B cell (primary cell): ENCODE measurements around the gene CNTNAP2. TPM values are rescaled to one million over a fixed set of nuclear protein-coding genes. Genes with fewer than 3 reads are reported as not detected.

Experiments used
- ATAC-seq: fragments of 200-7000 bp; cut with Tn5 transposase; one replicate; pipeline ENCODE4 v1.10.0; 2021; ENCODE audit warnings: low read depth, mild to moderate bottlenecking, moderate number of reproducible peaks, moderate library complexity
- CTCF ChIA-PET: fragments of 350-600 bp; sonication (Branson Sonifier 250); formaldehyde crosslinking; loops from one replicate; lab custom pipeline; 2021; ENCODE audit warnings: antibody characterized with exemption, inconsistent platforms; lab: Charles Lee
- POLR2A ChIA-PET: fragments of 350-600 bp; sonication (Branson Sonifier 250); formaldehyde crosslinking; loops from one replicate; lab custom pipeline; 2021; ENCODE audit warnings: antibody characterized with exemption; lab: Charles Lee
- DNase-seq: peaks from one replicate; pipeline ENCODE4 v3.0.0; 2013
- H2AFZ ChIP-seq: 2 replicates; pipeline ENCODE4 v1.6.1; 2012; ENCODE audit warnings: mild to moderate bottlenecking, low read depth, low read length; ENCODE audit not compliant: insufficient read depth, poor library complexity, severe bottlenecking
- H3K27ac ChIP-seq, 2 donors: 1 replicate in 1 of 2; 2 replicates in 1 of 2; pipeline ENCODE4 v1.5.1; 2012 to 2013; ENCODE audit warnings: low read length in 2 of 2, mild to moderate bottlenecking in 2 of 2, moderate library complexity in 1 of 2
- H3K27me3 ChIP-seq, 4 experiments: fragments of 200-600 bp in 1 of 4; sonication (generic) in 1 of 4; replicated peaks in 1 of 4; 1 replicate in 2 of 4; 2 replicates in 2 of 4; pipeline versions ENCODE4 v1.6.1 to v1.7.0; 2013 to 2016; ENCODE audit warnings: low read length in 3 of 4, mild to moderate bottlenecking in 2 of 4, mixed read lengths in 1 of 4, moderate library complexity in 1 of 4; ENCODE audit not compliant: insufficient read depth in 4 of 4, control insufficient read depth in 3 of 4; ENCODE audit errors: control extremely low read depth in 1 of 4
- H3K36me3 ChIP-seq, 2 experiments: replicated peaks in 1 of 2; 1 replicate in 1 of 2; 2 replicates in 1 of 2; pipeline versions ENCODE4 v1.6.1 to v1.7.1; 2013; ENCODE audit warnings: low read length in 1 of 2; ENCODE audit not compliant: insufficient read depth in 2 of 2, control insufficient read depth in 1 of 2; ENCODE audit errors: control extremely low read depth in 1 of 2, extremely low read depth in 1 of 2
- H3K4me1 ChIP-seq, 2 donors: fragments of 200-600 bp in 1 of 2; sonication (generic) in 1 of 2; 1 replicate in 1 of 2; 2 replicates in 1 of 2; pipeline versions ENCODE4 v1.5.1 to v1.6.1; 2013 to 2017; ENCODE audit warnings: low read length in 2 of 2; ENCODE audit not compliant: control insufficient read depth in 2 of 2, insufficient read depth in 2 of 2
- H3K4me2 ChIP-seq: replicated peaks from 2 replicates; pipeline ENCODE3; 2012; ENCODE audit warnings: mild to moderate bottlenecking, low read depth, low read length; ENCODE audit not compliant: poor library complexity, severe bottlenecking
- H3K4me3 ChIP-seq, 5 experiments: fragments of 200-600 bp in 1 of 5; sonication (generic) in 1 of 5; 1 replicate in 3 of 5; 2 replicates in 2 of 5; pipeline versions ENCODE4 v1.5.1 to v1.7.0; 2011 to 2016; ENCODE audit warnings: low read length in 4 of 5, mild to moderate bottlenecking in 4 of 5, low read depth in 2 of 5, control low read depth in 1 of 5, moderate library complexity in 1 of 5; ENCODE audit not compliant: insufficient read depth in 1 of 5; ENCODE audit errors: control extremely low read depth in 1 of 5, extremely low read depth in 1 of 5
- H3K79me2 ChIP-seq: fragments of 200-600 bp; sonication (generic); one replicate; pipeline ENCODE4 v1.6.0; 2016; ENCODE audit warnings: low read length; ENCODE audit not compliant: control insufficient read depth, insufficient read depth
- H3K9ac ChIP-seq: fragments of 200-600 bp; sonication (generic); 2 replicates; pipeline ENCODE4 v1.6.1; 2017; ENCODE audit warnings: mild to moderate bottlenecking, low read length, moderate library complexity
- H3K9me3 ChIP-seq, 3 donors: one replicate each; pipeline versions ENCODE4 v1.6.1 to v1.7.1; 2013; ENCODE audit warnings: low read length in 2 of 3; ENCODE audit not compliant: control insufficient read depth in 2 of 3, insufficient read depth in 1 of 3; ENCODE audit errors: control extremely low read depth in 1 of 3
- H4K20me1 ChIP-seq: 2 replicates; pipeline ENCODE4 v1.6.0; 2012; ENCODE audit warnings: mild to moderate bottlenecking, low read length; ENCODE audit not compliant: insufficient read depth, control insufficient read depth, poor library complexity, severe bottlenecking
- H3K27ac Mint-ChIP-seq: one replicate; pipeline ENCODE4 v1.8.0; 2021; ENCODE audit warnings: mixed read lengths
- H3K27me3 Mint-ChIP-seq: one replicate; pipeline ENCODE4 v1.8.0; 2021; ENCODE audit warnings: mixed read lengths
- H3K4me1 Mint-ChIP-seq: one replicate; pipeline ENCODE4 v1.8.0; 2021; ENCODE audit warnings: mixed read lengths
- H3K4me3 Mint-ChIP-seq: one replicate; pipeline ENCODE4 v1.8.0; 2021; ENCODE audit warnings: mixed read lengths
- H3K9me3 Mint-ChIP-seq: one replicate; pipeline ENCODE4 v1.8.0; 2022; ENCODE audit warnings: mixed read lengths; ENCODE audit not compliant: insufficient read depth
- EZH2 ChIP-seq: IDR thresholded peaks from 2 replicates; pipeline ENCODE4 v1.6.1; 2012; ENCODE audit warnings: borderline replicate concordance, low read depth, mild to moderate bottlenecking, moderate library complexity, low read length; ENCODE audit not compliant: insufficient read depth, poor library complexity, severe bottlenecking
- WGBS: methylation state at CpG from one replicate; pipeline ENCODE4 v1.1.5; 2013; ENCODE audit warnings: missing lambda C conversion rate; ENCODE audit not compliant: insufficient coverage; 5-methylcytosine and 5-hydroxymethylcytosine counted together
- intact Hi-C: fragments of 100-400 bp; cut with micrococcal nuclease; formaldehyde crosslinking; loops from one replicate; pipeline ENCODE4 v1.10.0; 2022
- polyA plus RNA-seq: library from polyadenylated mRNA; depleted of rRNA; stranded (reverse); fragments of >200 nt; gene quantifications from 2 replicates; pipeline ENCODE4 v1.2.3, GENCODE V29; 2012
- total RNA-seq, 2 donors: library from RNA; stranded (reverse); fragments of 120-200 nt in 1 of 2; gene quantifications; 1 replicate in 1 of 2; 2 replicates in 1 of 2; pipeline versions ENCODE4 v1.2.3 to v1.2.4, GENCODE V29; 2013 to 2022
- TF ChIP-seq, protein P1 (sequence below): fragments of 200-600 bp; IDR thresholded peaks from one replicate; pipeline ENCODE4 v1.8.0; 2022; ENCODE audit warnings: antibody characterized with exemption, mild to moderate bottlenecking

CNTNAP2 gene
- total and polyA plus RNA-seq, 2 donors (not counting 1 experiment from before 2014, with no cell fraction given): 7.4 to 16.6 TPM

DNA sequence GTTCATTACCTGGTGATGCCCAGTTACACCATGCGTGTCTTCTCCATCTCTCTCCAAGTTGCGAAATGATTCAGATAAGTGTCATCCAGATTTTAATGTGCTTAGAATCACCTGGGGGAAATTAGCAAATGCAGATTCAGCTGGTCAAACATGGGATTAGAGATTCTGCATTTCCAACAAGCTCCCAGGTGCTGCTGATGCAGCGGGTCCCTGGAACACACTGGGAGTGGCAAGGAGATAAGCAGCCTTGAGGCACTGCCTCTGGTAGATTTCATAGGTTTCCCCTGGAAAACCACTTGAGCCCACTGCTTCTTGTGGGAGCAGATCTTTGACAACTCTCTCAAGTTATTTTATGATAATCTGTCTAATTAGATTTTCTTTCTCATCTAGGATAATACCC lies 2278.0 kb downstream of the CNTNAP2 start:
- no peak for DNase-seq
- H3K27ac Mint-ChIP-seq: no peak overlapping the region
- H4K20me1 ChIP-seq: no peaks in the 10 kb centered on the region
- no peak overlapping the region for H3K4me3 Mint-ChIP-seq
- CTCF ChIA-PET: no interaction called here
- peaks cover 0 to 5% (median 5%) of the 10 kb centered on the region in 3 donors for H3K9me3 ChIP-seq
- ATAC-seq: no peak
- POLR2A ChIA-PET: no interaction called here
- H3K27me3 ChIP-seq: no peaks in the 10 kb centered on the region
- no peak overlapping the region for H3K4me3 ChIP-seq
- H3K27me3 Mint-ChIP-seq: no peaks in the 10 kb centered on the region
- no peak for TF ChIP-seq EZH2
- TF ChIP-seq, protein P1, sequence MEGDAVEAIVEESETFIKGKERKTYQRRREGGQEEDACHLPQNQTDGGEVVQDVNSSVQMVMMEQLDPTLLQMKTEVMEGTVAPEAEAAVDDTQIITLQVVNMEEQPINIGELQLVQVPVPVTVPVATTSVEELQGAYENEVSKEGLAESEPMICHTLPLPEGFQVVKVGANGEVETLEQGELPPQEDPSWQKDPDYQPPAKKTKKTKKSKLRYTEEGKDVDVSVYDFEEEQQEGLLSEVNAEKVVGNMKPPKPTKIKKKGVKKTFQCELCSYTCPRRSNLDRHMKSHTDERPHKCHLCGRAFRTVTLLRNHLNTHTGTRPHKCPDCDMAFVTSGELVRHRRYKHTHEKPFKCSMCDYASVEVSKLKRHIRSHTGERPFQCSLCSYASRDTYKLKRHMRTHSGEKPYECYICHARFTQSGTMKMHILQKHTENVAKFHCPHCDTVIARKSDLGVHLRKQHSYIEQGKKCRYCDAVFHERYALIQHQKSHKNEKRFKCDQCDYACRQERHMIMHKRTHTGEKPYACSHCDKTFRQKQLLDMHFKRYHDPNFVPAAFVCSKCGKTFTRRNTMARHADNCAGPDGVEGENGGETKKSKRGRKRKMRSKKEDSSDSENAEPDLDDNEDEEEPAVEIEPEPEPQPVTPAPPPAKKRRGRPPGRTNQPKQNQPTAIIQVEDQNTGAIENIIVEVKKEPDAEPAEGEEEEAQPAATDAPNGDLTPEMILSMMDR: no peak
- H3K79me2 ChIP-seq: no peaks in the 10 kb centered on the region
- no peak overlapping the region for H3K9ac ChIP-seq
- no peak overlapping the region for H3K27ac ChIP-seq
- peaks cover 5 to 14% of the 10 kb centered on the region in 2 donors for H3K4me1 ChIP-seq
- no peaks in the 10 kb centered on the region for H3K9me3 Mint-ChIP-seq
- H2AFZ ChIP-seq: no peak overlapping the region
- intact Hi-C loops: no loop called here
- H3K4me2 ChIP-seq: no peak overlapping the region
- peaks cover 0 to 20% of the 10 kb centered on the region in 2 experiments for H3K36me3 ChIP-seq
- 100% methylated on average over 2 of the region's 3 CpGs for WGBS
- H3K4me1 Mint-ChIP-seq: peaks cover 23% of the 10 kb centered on the region

DNA sequence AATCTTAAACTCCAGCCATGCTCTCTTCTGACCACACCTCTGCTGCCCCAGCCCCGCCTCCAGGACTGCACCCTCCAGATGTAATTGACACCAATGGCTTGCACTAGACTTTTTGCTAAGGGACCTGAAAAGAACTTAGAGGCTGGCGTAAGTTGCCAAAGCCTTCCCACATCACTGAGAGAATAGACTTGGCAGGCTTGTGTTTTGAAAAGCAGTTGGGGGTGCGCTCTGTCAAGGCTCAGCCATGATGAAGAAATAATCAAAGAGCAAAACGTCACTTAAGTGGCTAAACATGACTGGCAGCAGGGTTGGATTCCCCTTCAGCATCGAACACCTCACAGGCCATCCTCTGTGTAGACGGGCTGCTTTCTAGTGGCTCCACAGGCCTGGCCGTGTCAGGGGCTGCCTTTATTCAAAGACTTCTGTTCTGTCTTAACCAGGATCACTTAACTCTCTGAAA lies 2278.8 kb downstream of the CNTNAP2 start:
- Mint-ChIP-seq H3K27me3 (no peaks in the 10 kb centered on the region), H3K27ac (no peak overlapping the region), H3K4me1 (peaks cover 25% of the 10 kb centered on the region), H3K9me3 (no peaks in the 10 kb centered on the region), H3K4me3 (no peak overlapping the region)
- intact Hi-C loops: no loop called here
- 94% methylated on average over 6 of the region's 7 CpGs for WGBS
- TF ChIP-seq, protein P1: no peak
- TF ChIP-seq EZH2: no peak
- ChIA-PET CTCF (no interaction called here), POLR2A (no interaction called here)
- Histone ChIP-seq H3K79me2 (no peaks in the 10 kb centered on the region), H4K20me1 (no peaks in the 10 kb centered on the region), H3K9me3 (no peaks in the 10 kb centered on the region), H3K27ac (no peak overlapping the region), H3K36me3 (peaks cover 0 to 12% of the 10 kb centered on the region in 2 experiments), H3K4me1 (peaks cover 7 to 14% of the 10 kb centered on the region in 2 donors), H3K27me3 (no peaks in the 10 kb centered on the region), H2AFZ (no peak overlapping the region), H3K9ac (no peak overlapping the region), H3K4me3 (no peak overlapping the region), H3K4me2 (no peak overlapping the region)
- DNase-seq (no peak), ATAC-seq (no peak)
